AG09319 (cell line): ENCODE data around the gene LPAR3.

Experiments used
- DNase-seq: peaks from one replicate; pipeline ENCODE4 v3.0.0-alpha.2; 2010; ENCODE audit warnings: low read depth; ENCODE audit errors: extremely low read depth
- CTCF ChIP-seq: IDR thresholded peaks from 2 replicates; pipeline ENCODE4 v1.5.1; 2011; ENCODE audit warnings: low read depth, mild to moderate bottlenecking, inconsistent platforms, low read length, moderate library complexity

Gene LPAR3

GRCh38 chr1:84802567-84803232, 90.3 kb downstream of the LPAR3 start:
- no peak for TF ChIP-seq CTCF
- DNase-seq, result no peak

- no peak for TF ChIP-seq CTCF
- no peak for DNase-seq
Measured at GRCh38 chr1:84800090-84801073, 92.6 kb downstream of the LPAR3 start.

- no peak for DNase-seq
- TF ChIP-seq CTCF, result no peak
Measured at GRCh38 chr1:84797603-84798002, 95.4 kb downstream of the LPAR3 start.

GRCh38 chr1:84795966-84796600, 96.9 kb downstream of the LPAR3 start:
- DNase-seq, result no peak
- no peak for TF ChIP-seq CTCF

GRCh38 chr1:84795213-84795612, 97.8 kb downstream of the LPAR3 start:
- DNase-seq, result no peak
- no peak for TF ChIP-seq CTCF

GRCh38 chr1:84792421-84792820, 100.6 kb downstream of the LPAR3 start:
- no peak for DNase-seq
- TF ChIP-seq CTCF, result no peak
